Spleen (tissue), 11 donors: ENCODE results near the gene SOST. TPM values are rescaled to one million over a fixed set of nuclear protein-coding genes. Genes with fewer than 3 reads are reported as not detected.

Experiments
- DNase-seq: peaks from one replicate; pipeline ENCODE4 v3.0.0-alpha.2; 2020
- H3K27ac ChIP-seq, 8 donors: fragments of 200-600 bp; sonication (generic) in 7 of 8; 1 replicate in 4 of 8; 2 replicates in 4 of 8; pipeline versions ENCODE4 v1.5.0 to v1.8.0; 2016 to 2021; ENCODE audit warnings: inconsistent platforms in 4 of 8, mild to moderate bottlenecking in 4 of 8, moderate library complexity in 1 of 8
- H3K27me3 ChIP-seq, 7 donors: fragments of 200-600 bp; sonication (generic) in 6 of 7; replicated peaks in 1 of 7; 1 replicate in 4 of 7; 2 replicates in 3 of 7; pipeline versions ENCODE4 v1.5.0 to v1.8.0; 2016 to 2021; ENCODE audit warnings: inconsistent platforms in 3 of 7, mild to moderate bottlenecking in 1 of 7
- H3K36me3 ChIP-seq, 6 donors: fragments of 200-600 bp; sonication (generic) in 5 of 6; 1 replicate in 4 of 6; 2 replicates in 2 of 6; pipeline versions ENCODE4 v1.5.0 to v1.8.0; 2016 to 2021; ENCODE audit warnings: inconsistent platforms in 2 of 6
- H3K4me1 ChIP-seq, 6 donors: fragments of 200-600 bp; sonication (generic) in 5 of 6; 1 replicate in 3 of 6; 2 replicates in 3 of 6; pipeline versions ENCODE4 v1.5.0 to v1.8.0; 2016 to 2021; ENCODE audit warnings: inconsistent platforms in 3 of 6
- H3K4me3 ChIP-seq, 8 donors: fragments of 200-600 bp; sonication (generic) in 7 of 8; 1 replicate in 4 of 8; 2 replicates in 4 of 8; pipeline versions ENCODE4 v1.5.0 to v1.8.0; 2016 to 2021; ENCODE audit warnings: inconsistent platforms in 4 of 8, mild to moderate bottlenecking in 4 of 8, moderate library complexity in 2 of 8
- H3K9me3 ChIP-seq, 8 donors: fragments of 200-600 bp; sonication (generic) in 7 of 8; 1 replicate in 4 of 8; 2 replicates in 4 of 8; pipeline versions ENCODE4 v1.5.0 to v1.8.0; 2016 to 2021; ENCODE audit warnings: inconsistent platforms in 4 of 8
- POLR2A ChIP-seq, 3 donors: fragments of 450-650 bp; IDR thresholded peaks; one replicate each; pipeline ENCODE4 v1.5.1; 2017; ENCODE audit warnings: antibody characterized with exemption in 3 of 3, mild to moderate bottlenecking in 1 of 3
- POLR2AphosphoS5 ChIP-seq, 3 donors: sonication (generic); formaldehyde crosslinking; IDR thresholded peaks; one replicate each; pipeline ENCODE4 v1.5.1; 2017; ENCODE audit warnings: antibody characterized with exemption in 3 of 3
- WGBS, 5 donors: extraction: QIAGEN DNeasy Blood & Tissue Kit in 3 of 5; methylation state at CpG; one replicate each; pipeline versions ENCODE4 v1.1.5 to v1.1.7; 2013 to 2018; 5-methylcytosine and 5-hydroxymethylcytosine counted together
- intact Hi-C: fragments of 100-400 bp; cut with DNase I; formaldehyde crosslinking; loops from one replicate; pipeline ENCODE4 v1.15.0; 2023; ENCODE audit warnings: low total_unique reads
- polyA plus RNA-seq, 3 donors: library from polyadenylated mRNA; stranded (reverse); fragments of 200-250 nt; gene quantifications; one replicate each; pipeline ENCODE4 v1.2.1, GENCODE V29; 2013
- total RNA-seq, 7 donors: library from RNA; depleted of rRNA in 3 of 7; stranded (reverse); fragments of >200 nt in 3 of 7; fragmentation: NEBNext Ultra II Directional in 4 of 7; extraction: Animal tissue kit (Norgen Biotek cat#: 25700) in 4 of 7; gene quantifications; one replicate each; pipeline versions ENCODE4 v1.1.0 to v1.2.1, GENCODE V29; 2016 to 2021
- TF ChIP-seq, protein P1 (sequence below), 11 experiments: fragments of 200-600 bp in 7 of 11; fragments of 450-650 bp in 4 of 11; sonication (generic) in 4 of 11; IDR thresholded peaks in 8 of 11; conservative IDR thresholded peaks in 3 of 11; 1 replicate in 7 of 11; 2 replicates in 4 of 11; pipeline versions ENCODE4 v1.4.0 to v1.8.0; 2016 to 2021; ENCODE audit warnings: antibody characterized with exemption in 11 of 11, inconsistent platforms in 4 of 11, mild to moderate bottlenecking in 1 of 11
- donor health status: healthy with polysubstance abuse.
- donor health status: DM: no; HTN: no; CAD: no; lungs with moderate emphysema.
- donor health status: DM: no; HTN: no; CAD: no.
- donor health status: Bipolar disorder and iron deficiency.
- donor health status: healthy.
- donor health status: DM: no; HTN: no; CAD: no.
- donor health status: DM: yes; HTN: yes; CAD: no.

Gene SOST
- total and polyA plus RNA-seq, 10 donors, result 0.04 TPM; not detected in 9

- Histone ChIP-seq H3K4me3 (no peak overlapping the region), H3K9me3 (no peaks in the 10 kb centered on the region), H3K27ac (peak overlapping the region in 4 of 8 donors; percentile 67 to 78 (median 69)), H3K36me3 (no peaks in the 10 kb centered on the region), H3K4me1 (peaks cover 4 to 24% (median 17%) of the 10 kb centered on the region in 6 donors), H3K27me3 (peaks cover 0 to 55% (median 0%) of the 10 kb centered on the region in 7 donors)
- 37 to 49% (median 43%) methylated on average over 4 of the region's 4 CpGs for WGBS, 5 donors
- TF ChIP-seq, protein P1, sequence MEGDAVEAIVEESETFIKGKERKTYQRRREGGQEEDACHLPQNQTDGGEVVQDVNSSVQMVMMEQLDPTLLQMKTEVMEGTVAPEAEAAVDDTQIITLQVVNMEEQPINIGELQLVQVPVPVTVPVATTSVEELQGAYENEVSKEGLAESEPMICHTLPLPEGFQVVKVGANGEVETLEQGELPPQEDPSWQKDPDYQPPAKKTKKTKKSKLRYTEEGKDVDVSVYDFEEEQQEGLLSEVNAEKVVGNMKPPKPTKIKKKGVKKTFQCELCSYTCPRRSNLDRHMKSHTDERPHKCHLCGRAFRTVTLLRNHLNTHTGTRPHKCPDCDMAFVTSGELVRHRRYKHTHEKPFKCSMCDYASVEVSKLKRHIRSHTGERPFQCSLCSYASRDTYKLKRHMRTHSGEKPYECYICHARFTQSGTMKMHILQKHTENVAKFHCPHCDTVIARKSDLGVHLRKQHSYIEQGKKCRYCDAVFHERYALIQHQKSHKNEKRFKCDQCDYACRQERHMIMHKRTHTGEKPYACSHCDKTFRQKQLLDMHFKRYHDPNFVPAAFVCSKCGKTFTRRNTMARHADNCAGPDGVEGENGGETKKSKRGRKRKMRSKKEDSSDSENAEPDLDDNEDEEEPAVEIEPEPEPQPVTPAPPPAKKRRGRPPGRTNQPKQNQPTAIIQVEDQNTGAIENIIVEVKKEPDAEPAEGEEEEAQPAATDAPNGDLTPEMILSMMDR (IDR thresholded peaks at IDR 0.05 in 8 of 11, conservative IDR thresholded peaks at IDR 0.05 in 3 of 11), result no peak
- TF ChIP-seq POLR2A (IDR thresholded peaks at IDR 0.05), result no peak
- TF ChIP-seq POLR2AphosphoS5 (IDR thresholded peaks at IDR 0.05), result no peak
- DNase-seq, result no peak
- intact Hi-C loops, result no loop called here
Observed at GRCh38 chr17:43714465-43715149, 44.0 kb downstream of the SOST start.

DNA sequence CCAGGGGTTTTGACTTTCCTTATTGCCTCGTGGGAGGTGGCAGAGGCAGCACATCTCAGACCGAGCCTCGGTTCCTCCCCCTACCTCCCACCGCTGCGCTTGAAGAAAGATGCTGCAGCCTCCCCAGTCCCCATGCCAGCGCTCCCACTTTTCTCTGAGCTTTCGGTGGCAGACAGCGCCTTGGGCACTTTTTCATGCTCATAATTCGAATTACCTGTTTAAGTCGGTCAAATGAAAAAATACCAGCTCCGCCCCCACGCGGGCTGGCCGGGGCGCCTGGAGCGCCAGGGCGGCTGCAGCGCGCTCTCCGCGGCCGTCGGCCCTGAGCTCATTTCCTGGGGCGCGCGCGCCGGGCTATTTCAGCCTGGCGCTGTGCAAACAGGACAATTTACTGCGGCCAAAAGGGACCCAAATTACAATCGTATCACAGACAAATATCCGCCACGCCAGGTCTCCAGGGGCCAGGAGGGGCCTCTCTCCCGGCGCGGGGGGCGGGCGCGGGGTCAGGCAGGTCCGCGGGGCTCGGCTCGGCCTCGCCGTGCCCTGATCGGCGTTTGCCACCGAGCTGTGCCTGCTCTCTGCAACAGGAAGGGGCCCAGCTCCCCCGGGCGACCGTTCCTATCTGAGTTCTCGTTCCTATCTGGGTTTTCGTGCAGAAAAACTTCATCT, 45.0 kb downstream of the SOST start:
- 1% methylated on average over 45 to 53 of the region's 53 CpGs for WGBS, 5 donors
- Histone ChIP-seq H3K27me3 (peaks cover 0 to 55% (median 0%) of the 10 kb centered on the region in 7 donors), H3K36me3 (no peaks in the 10 kb centered on the region), H3K4me3 (peak overlapping the region; percentile 28 to 70 (median 38)), H3K4me1 (peaks cover 4 to 21% (median 17%) of the 10 kb centered on the region in 6 donors), H3K27ac (peak overlapping the region in 6 of 8 donors; percentile 48 to 78 (median 69)), H3K9me3 (no peaks in the 10 kb centered on the region)
- intact Hi-C loops, result no loop called here
- no peak for TF ChIP-seq POLR2A (IDR thresholded peaks at IDR 0.05)
- peak in 2 of 3 donors; percentile 42 to 54 for TF ChIP-seq POLR2AphosphoS5 (IDR thresholded peaks at IDR 0.05)
- TF ChIP-seq, protein P1 (IDR thresholded peaks at IDR 0.05 in 8 of 11, conservative IDR thresholded peaks at IDR 0.05 in 3 of 11), result no peak
- peak; percentile 79 for DNase-seq

DNA sequence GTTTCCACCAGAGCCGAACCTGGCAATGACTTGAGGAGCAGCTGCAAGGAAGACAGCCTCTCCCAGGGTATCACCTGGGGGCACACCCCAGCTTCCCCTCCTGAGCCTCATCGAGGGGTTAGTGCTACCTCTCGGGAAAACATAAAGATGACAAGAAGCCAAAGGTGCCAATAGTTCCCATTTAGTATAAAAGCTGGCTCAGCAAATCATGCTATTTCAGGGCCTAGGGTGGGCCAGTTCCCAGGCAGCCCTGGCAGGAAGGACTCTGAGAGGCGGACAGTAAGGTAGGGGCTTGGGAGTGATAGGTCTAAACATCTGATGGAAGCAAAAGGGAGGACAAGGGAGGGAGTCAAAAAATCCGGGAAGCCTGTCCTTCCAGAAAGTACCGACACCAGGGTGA, 46.2 kb downstream of the SOST start:
- no peak overlapping the region for H3K27ac ChIP-seq
- 78 to 84% (median 82%) methylated on average over 5 to 6 of the region's 6 CpGs for WGBS, 5 donors

More for the DNA sequence above, 46.2 kb downstream of the SOST start:
- TF ChIP-seq POLR2A (IDR thresholded peaks at IDR 0.05), result no peak
- TF ChIP-seq, protein P1 (IDR thresholded peaks at IDR 0.05 in 8 of 11, conservative IDR thresholded peaks at IDR 0.05 in 3 of 11), result no peak
- no peak for TF ChIP-seq POLR2AphosphoS5 (IDR thresholded peaks at IDR 0.05)
- Histone ChIP-seq H3K36me3 (no peaks in the 10 kb centered on the region), H3K27me3 (peaks cover 0 to 55% (median 0%) of the 10 kb centered on the region in 7 donors), H3K4me3 (no peak overlapping the region), H3K4me1 (peaks cover 4 to 21% (median 17%) of the 10 kb centered on the region in 6 donors), H3K9me3 (no peaks in the 10 kb centered on the region)
- intact Hi-C loops, result no loop called here
- no peak for DNase-seq
